ENCODE measurements around the gene CLPTM1L. TPM values are rescaled to one million over a fixed set of nuclear protein-coding genes. Genes with fewer than 3 reads are reported as not detected.

Gene CLPTM1L
- total and polyA plus RNA-seq, 9 of the 15 experiments (the other 6 are each of a cell fraction or from before 2014, with no cell fraction given): 3.5 to 217 (median 177) TPM

DNA sequence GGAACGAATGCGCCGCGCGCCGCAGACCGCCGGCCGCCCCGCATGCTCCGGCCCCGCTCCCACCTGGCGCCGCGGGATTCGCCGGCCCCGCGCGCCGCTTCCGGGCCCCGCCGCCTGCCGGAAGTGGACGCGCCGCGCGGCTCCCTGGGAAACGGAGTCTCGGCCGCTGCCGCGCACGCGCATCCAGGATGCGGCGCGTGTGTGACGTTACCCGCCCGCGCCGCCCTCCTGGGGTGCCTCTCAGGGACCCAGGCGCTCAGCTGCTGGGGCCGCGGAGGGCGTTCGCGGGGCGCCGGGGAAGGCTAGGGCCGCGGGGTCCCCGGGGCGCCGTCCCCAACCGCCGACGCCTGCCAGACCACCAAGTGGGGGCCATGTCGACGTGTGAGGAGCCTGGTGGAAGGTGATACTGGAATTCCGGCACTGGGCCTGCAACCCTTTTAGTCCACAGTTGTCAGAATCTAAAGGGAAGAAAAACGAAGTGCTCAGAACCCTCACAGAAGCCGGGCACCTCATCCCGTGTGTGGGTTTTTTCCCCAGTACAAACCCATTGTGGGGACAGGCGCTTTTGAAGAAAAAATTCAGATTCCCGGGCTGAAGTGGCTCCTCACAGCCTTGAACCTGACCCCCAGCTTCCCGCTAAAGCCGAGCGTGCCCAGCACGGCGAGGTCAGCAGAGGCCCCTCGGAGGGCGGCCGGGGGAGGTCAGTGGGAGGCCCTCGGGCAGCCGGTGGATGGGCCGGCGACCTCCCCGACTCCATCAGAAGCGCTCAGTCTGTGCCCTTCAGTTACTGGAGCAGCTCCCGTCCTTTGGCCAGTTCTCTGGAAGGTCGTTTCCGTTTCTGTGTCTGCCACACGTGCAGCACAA lies at the start of gene CLPTM1L (continued):
- TF ChIP-seq TBL1XR1 (IDR thresholded peaks at IDR 0.05; ENCODE audit: low read length in 2 of 2): peak; percentile 33 to 82; a peak in 3 of 4 replicates
- TF ChIP-seq, protein P1, sequence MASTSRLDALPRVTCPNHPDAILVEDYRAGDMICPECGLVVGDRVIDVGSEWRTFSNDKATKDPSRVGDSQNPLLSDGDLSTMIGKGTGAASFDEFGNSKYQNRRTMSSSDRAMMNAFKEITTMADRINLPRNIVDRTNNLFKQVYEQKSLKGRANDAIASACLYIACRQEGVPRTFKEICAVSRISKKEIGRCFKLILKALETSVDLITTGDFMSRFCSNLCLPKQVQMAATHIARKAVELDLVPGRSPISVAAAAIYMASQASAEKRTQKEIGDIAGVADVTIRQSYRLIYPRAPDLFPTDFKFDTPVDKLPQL (IDR thresholded peaks at IDR 0.05; ENCODE audit: extremely low read depth, insufficient read length): no peak
- peak; percentile 51; the same call in 1 of the 2 replicates for TF ChIP-seq RREB1 (CRISPR knock-in tag; IDR thresholded peaks at IDR 0.05)
- TF ChIP-seq ZBTB26 (CRISPR knock-in tag; IDR thresholded peaks at IDR 0.05): no peak
- no peak for TF ChIP-seq HDAC3 (IDR thresholded peaks at IDR 0.05; ENCODE audit: borderline replicate concordance, partially characterized antibody)
- TF ChIP-seq, protein P2, sequence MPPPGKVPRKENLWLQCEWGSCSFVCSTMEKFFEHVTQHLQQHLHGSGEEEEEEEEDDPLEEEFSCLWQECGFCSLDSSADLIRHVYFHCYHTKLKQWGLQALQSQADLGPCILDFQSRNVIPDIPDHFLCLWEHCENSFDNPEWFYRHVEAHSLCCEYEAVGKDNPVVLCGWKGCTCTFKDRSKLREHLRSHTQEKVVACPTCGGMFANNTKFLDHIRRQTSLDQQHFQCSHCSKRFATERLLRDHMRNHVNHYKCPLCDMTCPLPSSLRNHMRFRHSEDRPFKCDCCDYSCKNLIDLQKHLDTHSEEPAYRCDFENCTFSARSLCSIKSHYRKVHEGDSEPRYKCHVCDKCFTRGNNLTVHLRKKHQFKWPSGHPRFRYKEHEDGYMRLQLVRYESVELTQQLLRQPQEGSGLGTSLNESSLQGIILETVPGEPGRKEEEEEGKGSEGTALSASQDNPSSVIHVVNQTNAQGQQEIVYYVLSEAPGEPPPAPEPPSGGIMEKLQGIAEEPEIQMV (tag; conservative IDR thresholded peaks at IDR 0.05; ENCODE audit: low read depth): no peak
- TF ChIP-seq HCFC1 (IDR thresholded peaks at IDR 0.05; ENCODE audit: low read depth, low read length): peak; percentile 96
- no peak for TF ChIP-seq HDAC2 (IDR thresholded peaks at IDR 0.05)
- TF ChIP-seq MLX (CRISPR knock-in tag; conservative IDR thresholded peaks at IDR 0.05): no peak
- TF ChIP-seq IFI16 (CRISPR knock-in tag; IDR thresholded peaks at IDR 0.05): no peak
- no peak for TF ChIP-seq SFPQ (IDR thresholded peaks at IDR 0.05; ENCODE audit: low read depth, low read length)

All from K562 (cell line).